ENCODE results near the gene TENT5A. TPM values are rescaled to one million over a fixed set of nuclear protein-coding genes. Genes with fewer than 3 reads are reported as not detected.

Gene TENT5A
- total RNA-seq, 4 donors from 2014 or later = 3.9 to 9.9 (median 7.4) TPM

DNA sequence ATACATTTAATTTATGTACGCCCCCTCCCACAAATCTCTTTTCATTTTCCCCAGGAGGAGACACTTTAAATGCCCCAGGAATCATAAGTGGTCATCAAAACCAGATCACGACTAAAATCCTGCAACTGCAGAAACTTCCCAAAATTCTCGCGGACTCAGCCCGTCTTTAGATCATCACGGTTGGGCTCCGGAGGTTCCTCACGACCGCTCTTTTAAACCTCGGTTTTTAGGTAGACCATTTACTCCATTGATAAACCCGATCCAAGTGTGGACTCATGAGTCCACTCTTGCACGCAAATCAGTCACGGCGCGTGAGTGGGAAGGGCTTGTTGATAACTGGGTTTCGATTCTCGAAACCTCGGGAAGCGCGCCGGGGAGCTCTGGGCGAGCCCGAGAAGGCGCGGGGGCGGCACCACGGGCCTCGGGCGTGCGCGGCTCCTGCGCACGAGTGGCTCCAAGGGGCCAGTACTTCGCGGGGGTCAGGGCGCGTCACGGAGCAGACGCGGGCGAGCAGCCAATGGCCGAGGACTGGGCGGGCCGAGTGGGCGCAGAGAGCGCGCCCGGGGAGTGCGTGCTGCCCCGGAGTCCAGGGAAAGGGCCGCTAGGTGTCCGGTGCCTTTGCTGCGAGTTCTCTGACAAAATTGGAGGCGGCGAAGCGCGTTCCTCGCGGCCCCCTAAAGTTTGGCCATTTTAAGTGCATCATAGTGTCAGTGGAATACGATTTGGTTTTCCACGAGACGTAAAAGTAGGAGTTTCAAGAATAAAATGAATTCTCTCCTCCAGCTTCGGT is 635 bp upstream of the TENT5A start:
- peak; percentile 30 for DNase-seq
- intact Hi-C loops (cut with DNase I) = no loop called here
- WGBS, 2 donors = 0 to 1% methylated on average over 12 to 16 of the region's 63 CpGs

DNA sequence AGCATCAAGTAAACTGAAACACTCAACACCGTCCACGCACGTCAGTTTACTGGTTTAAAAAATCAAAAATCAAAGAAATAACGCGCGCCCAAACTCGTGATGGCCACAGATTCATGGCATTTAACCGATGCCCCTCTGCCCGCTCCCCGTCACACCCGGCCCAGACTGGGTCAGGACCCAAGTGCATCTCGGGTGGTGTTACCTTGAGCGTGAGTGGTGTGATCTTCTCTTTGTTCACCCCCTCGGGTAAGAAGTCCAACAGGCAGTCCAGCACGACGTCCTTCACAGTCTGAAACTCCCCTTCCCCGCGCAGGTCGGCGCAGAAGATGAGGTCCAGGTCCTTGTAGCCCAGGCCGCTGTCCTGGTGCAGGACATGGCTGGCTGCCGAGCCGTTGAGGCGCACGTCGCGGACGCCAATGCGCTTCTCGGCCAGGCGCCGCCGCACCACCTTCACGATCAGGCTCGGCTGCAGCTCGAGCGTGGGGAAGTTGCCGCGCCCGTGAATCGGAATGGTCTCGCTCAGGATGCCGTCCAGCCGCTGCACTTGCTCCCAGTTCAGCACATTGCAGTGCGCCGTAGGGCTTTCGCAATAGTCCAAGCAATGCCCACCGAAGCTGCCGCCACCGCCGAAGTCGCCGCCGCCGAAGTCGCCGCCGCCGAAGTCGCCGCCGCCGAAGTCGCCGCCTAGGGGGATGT is 945 bp downstream of the TENT5A start:
- Histone ChIP-seq H3K4me3 (peak overlapping the region; percentile 65 to 97 (median 89)), H3K27ac (peak overlapping the region; percentile 89 to 99 (median 96)), H3K4me1 (peaks cover 0 to 57% (median 0%) of the 10 kb centered on the region in 3 donors), H3K9me3 (no peaks in the 10 kb centered on the region), H3K27me3 (no peaks in the 10 kb centered on the region), H3K36me3 (peaks cover 0 to under 1% (median 0%) of the 10 kb centered on the region in 3 donors)
- intact Hi-C loops (cut with DNase I) = no loop called here
- TF ChIP-seq, protein P1, sequence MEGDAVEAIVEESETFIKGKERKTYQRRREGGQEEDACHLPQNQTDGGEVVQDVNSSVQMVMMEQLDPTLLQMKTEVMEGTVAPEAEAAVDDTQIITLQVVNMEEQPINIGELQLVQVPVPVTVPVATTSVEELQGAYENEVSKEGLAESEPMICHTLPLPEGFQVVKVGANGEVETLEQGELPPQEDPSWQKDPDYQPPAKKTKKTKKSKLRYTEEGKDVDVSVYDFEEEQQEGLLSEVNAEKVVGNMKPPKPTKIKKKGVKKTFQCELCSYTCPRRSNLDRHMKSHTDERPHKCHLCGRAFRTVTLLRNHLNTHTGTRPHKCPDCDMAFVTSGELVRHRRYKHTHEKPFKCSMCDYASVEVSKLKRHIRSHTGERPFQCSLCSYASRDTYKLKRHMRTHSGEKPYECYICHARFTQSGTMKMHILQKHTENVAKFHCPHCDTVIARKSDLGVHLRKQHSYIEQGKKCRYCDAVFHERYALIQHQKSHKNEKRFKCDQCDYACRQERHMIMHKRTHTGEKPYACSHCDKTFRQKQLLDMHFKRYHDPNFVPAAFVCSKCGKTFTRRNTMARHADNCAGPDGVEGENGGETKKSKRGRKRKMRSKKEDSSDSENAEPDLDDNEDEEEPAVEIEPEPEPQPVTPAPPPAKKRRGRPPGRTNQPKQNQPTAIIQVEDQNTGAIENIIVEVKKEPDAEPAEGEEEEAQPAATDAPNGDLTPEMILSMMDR (IDR thresholded peaks at IDR 0.05) = peak in 1 of 6 experiments; percentile 10
- TF ChIP-seq POLR2A (IDR thresholded peaks at IDR 0.05) = no peak
- peak; percentile 12 for DNase-seq
- WGBS, 2 donors = 19 to 22% methylated on average over 10 to 15 of the region's 65 CpGs

More for the DNA sequence above, 635 bp upstream of the TENT5A start:
- TF ChIP-seq, protein P1 (IDR thresholded peaks at IDR 0.05) = no peak
- TF ChIP-seq POLR2A (IDR thresholded peaks at IDR 0.05) = peak in 3 of 4 donors; percentile 36 to 83 (median 82)
- peaks cover 0 to 42% (median 0%) of the 10 kb centered on the region in 3 donors for H3K4me1 ChIP-seq
- H3K27ac ChIP-seq = peak overlapping the region; percentile 89 to 99 (median 96)
- H3K4me3 ChIP-seq = peak overlapping the region; percentile 65 to 97 (median 89)
- H3K9me3 ChIP-seq = no peaks in the 10 kb centered on the region
- H3K27me3 ChIP-seq = no peaks in the 10 kb centered on the region
- H3K36me3 ChIP-seq = no peaks in the 10 kb centered on the region

- Histone ChIP-seq H3K36me3 (peaks cover 0 to 5% (median 0%) of the 10 kb centered on the region in 3 donors), H3K4me3 (peak overlapping the region; percentile 65 to 97 (median 89)), H3K4me1 (peaks cover 0 to 60% (median 0%) of the 10 kb centered on the region in 3 donors), H3K27me3 (no peaks in the 10 kb centered on the region), H3K27ac (peak overlapping the region; percentile 89 to 99 (median 96)), H3K9me3 (no peaks in the 10 kb centered on the region)
- no peak for TF ChIP-seq POLR2A (IDR thresholded peaks at IDR 0.05)
- TF ChIP-seq, protein P1 (IDR thresholded peaks at IDR 0.05) = no peak
- intact Hi-C loops (cut with DNase I) = no loop called here
- no peak for DNase-seq
- WGBS, 2 donors = 27 to 31% methylated on average over 12 of the region's 12 CpGs
Measured at GRCh38 chr6:81750681-81751387, 1.6 kb downstream of the TENT5A start.

DNA sequence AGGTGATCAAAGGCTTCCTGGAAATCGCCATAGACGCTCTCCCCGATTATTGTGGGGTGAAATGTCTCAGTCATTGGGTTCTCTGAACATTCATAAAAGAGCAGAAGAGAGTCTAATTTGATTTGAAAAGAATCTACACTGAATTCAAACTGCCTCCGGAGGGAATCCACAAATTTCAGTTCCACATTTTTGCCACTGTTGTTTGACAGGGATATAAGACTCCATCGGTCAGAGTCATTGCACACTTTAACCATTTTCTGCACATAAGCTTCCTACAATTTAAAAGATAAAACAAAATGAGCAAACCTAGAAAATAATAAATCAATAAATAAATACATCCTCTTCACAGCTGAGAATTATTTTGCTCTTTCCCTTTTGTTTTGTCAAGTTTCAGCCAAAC is 2.3 kb downstream of the TENT5A start:
- no peaks in the 10 kb centered on the region for H3K9me3 ChIP-seq
- no peak for DNase-seq
- H3K4me3 ChIP-seq = peak overlapping the region; percentile 65 to 97 (median 89)
- 49 to 53% methylated on average over 5 of the region's 5 CpGs for WGBS, 2 donors
- peaks cover 0 to 5% (median 0%) of the 10 kb centered on the region in 3 donors for H3K36me3 ChIP-seq
- peak overlapping the region in 2 of 4 donors; percentile 96 to 97 for H3K27ac ChIP-seq
- H3K4me1 ChIP-seq = peaks cover 0 to 60% (median 0%) of the 10 kb centered on the region in 3 donors
- intact Hi-C loops (cut with DNase I) = no loop called here
- no peaks in the 10 kb centered on the region for H3K27me3 ChIP-seq
- TF ChIP-seq, protein P1 (IDR thresholded peaks at IDR 0.05) = no peak
- TF ChIP-seq POLR2A (IDR thresholded peaks at IDR 0.05) = no peak

Data from esophagus squamous epithelium (tissue), 5 donors.